Adipocyte (in vitro differentiated cells): ENCODE results near the gene ZMYM3.

ENCODE experiments used
- DNase-seq: peaks from one replicate; pipeline ENCODE4 v3.0.0-alpha.2; 2015; ENCODE audit warnings: low read depth
- H3K27me3 ChIP-seq: replicated peaks from 2 replicates; pipeline ENCODE4 v1.7.0; 2013; ENCODE audit warnings: mild to moderate bottlenecking, low read length, moderate library complexity; ENCODE audit not compliant: control insufficient read depth, insufficient read depth
- H3K36me3 ChIP-seq: 2 replicates; pipeline ENCODE4 v1.7.0; 2013; ENCODE audit warnings: low read length, mild to moderate bottlenecking, moderate library complexity; ENCODE audit not compliant: control insufficient read depth, insufficient read depth, severe bottlenecking
- H3K4me1 ChIP-seq: 2 replicates; pipeline ENCODE4 v1.7.0; 2013; ENCODE audit warnings: mild to moderate bottlenecking, low read length, moderate library complexity; ENCODE audit not compliant: control insufficient read depth, insufficient read depth
- H3K4me3 ChIP-seq: 2 replicates; pipeline ENCODE4 v1.7.0; 2013; ENCODE audit warnings: mild to moderate bottlenecking, low read length, moderate library complexity
- H3K9ac ChIP-seq: 2 replicates; pipeline ENCODE4 v1.7.0; 2013; ENCODE audit warnings: mild to moderate bottlenecking, low read length, moderate library complexity
- H3K9me3 ChIP-seq: 2 replicates; pipeline ENCODE4 v1.7.0; 2013; ENCODE audit warnings: mild to moderate bottlenecking, low read length, moderate library complexity; ENCODE audit not compliant: control insufficient read depth

ZMYM3 gene

DNA sequence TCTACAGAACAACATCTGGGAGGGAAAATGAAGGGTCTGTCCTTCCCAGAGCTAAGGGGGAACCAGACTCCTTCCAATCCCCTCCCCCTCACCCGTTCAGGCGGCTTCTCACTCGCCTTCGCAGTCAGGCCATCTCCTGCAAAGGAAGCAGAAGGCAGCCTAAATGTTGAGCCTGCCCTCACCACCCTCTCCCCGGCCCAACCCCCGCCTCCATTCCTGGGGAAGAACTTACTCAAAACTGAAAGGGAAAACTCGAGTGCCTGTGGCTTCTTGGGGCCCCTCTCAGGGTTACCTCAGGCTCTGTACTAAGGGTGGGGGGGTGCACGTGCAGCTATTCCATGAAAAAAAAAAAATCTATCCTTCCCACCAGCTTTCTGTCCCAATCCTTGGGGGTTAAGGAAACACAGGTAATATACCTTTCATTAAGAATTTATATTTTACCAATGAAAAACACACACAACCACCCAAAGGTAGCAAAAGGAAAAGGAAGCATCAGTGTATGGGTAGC is 2.4 kb downstream of the ZMYM3 start:
- peaks cover 8% of the 10 kb centered on the region for H3K4me1 ChIP-seq
- peaks cover 33% of the 10 kb centered on the region for H3K36me3 ChIP-seq
- H3K9ac ChIP-seq: no peak overlapping the region
- H3K4me3 ChIP-seq: no peak overlapping the region
- no peaks in the 10 kb centered on the region for H3K9me3 ChIP-seq
- peaks cover 3% of the 10 kb centered on the region for H3K27me3 ChIP-seq
- DNase-seq: peak; percentile 22

- DNase-seq: no peak
- Histone ChIP-seq H3K27me3 (peaks cover 3% of the 10 kb centered on the region), H3K4me1 (peaks cover 8% of the 10 kb centered on the region), H3K36me3 (peaks cover 37% of the 10 kb centered on the region), H3K4me3 (no peak overlapping the region), H3K9ac (no peak overlapping the region), H3K9me3 (no peaks in the 10 kb centered on the region)
Measured at GRCh38 chrX:71250841-71251240, 3.1 kb downstream of the ZMYM3 start.

GRCh38 chrX:71245159-71245558 is 8.8 kb downstream of the ZMYM3 start:
- Histone ChIP-seq H3K9me3 (no peaks in the 10 kb centered on the region), H3K4me1 (no peaks in the 10 kb centered on the region), H3K27me3 (peaks cover 6% of the 10 kb centered on the region), H3K4me3 (no peak overlapping the region), H3K9ac (no peak overlapping the region), H3K36me3 (peaks cover 67% of the 10 kb centered on the region)
- no peak for DNase-seq

- Histone ChIP-seq H3K27me3 (peaks cover 6% of the 10 kb centered on the region), H3K9ac (no peak overlapping the region), H3K4me3 (no peak overlapping the region), H3K36me3 (peaks cover 65% of the 10 kb centered on the region), H3K9me3 (no peaks in the 10 kb centered on the region), H3K4me1 (no peaks in the 10 kb centered on the region)
- DNase-seq: no peak
Measured at GRCh38 chrX:71244359-71245128, 9.4 kb downstream of the ZMYM3 start.

GRCh38 chrX:71241301-71241700 is 12.6 kb downstream of the ZMYM3 start:
- no peak overlapping the region for H3K9ac ChIP-seq
- peaks cover 3% of the 10 kb centered on the region for H3K27me3 ChIP-seq
- H3K4me1 ChIP-seq: no peaks in the 10 kb centered on the region
- peaks cover 40% of the 10 kb centered on the region for H3K36me3 ChIP-seq
- DNase-seq: no peak
- no peak overlapping the region for H3K4me3 ChIP-seq
- H3K9me3 ChIP-seq: no peaks in the 10 kb centered on the region

DNA sequence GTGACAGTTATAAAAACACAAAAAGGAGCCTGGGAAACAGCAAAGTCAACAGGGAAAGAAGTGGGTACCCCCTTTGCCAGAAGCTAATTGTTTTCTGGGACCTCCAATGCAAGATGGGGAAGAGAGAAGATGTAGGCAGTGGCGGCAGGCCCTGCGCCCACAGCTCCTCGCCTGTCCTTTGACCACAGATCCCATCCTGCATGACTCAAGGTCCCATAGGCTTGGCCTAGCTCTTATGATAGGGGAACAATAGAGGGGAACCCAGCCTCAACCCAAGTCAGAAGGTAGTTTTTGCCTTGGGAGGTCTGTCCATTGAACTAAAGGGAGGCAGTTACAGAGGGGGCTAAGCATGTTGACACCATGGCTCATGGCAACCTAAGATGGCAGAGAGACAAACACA is 14.2 kb downstream of the ZMYM3 start:
- Histone ChIP-seq H3K9me3 (no peaks in the 10 kb centered on the region), H3K4me3 (no peak overlapping the region), H3K36me3 (peaks cover 29% of the 10 kb centered on the region), H3K4me1 (no peaks in the 10 kb centered on the region), H3K27me3 (peaks cover 3% of the 10 kb centered on the region), H3K9ac (no peak overlapping the region)
- no peak for DNase-seq

DNA sequence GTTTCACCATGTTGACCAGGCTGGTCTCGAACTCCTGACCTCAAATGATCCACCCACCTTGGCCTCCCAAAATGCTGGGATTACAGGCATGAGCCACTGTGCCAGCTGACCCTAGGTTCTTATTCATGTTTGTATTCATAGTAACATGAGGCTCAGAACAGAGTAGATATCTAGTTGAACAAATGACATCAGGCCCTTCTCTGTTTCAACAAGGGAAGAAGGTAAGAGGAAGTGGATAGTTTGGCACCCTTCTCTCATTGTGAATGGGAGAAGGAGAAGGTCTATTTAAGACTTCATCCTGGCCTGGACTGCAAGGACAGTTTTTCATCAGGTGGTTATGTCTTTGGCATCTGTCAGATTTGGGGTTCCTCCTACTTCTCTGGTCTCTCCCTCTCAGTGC is 17.1 kb downstream of the ZMYM3 start:
- no peak for DNase-seq
- H3K27me3 ChIP-seq: peaks cover 8% of the 10 kb centered on the region

GRCh38 chrX:71235482-71235881 is 18.5 kb downstream of the ZMYM3 start:
- DNase-seq: no peak
- no peak overlapping the region for H3K9ac ChIP-seq
- no peak overlapping the region for H3K4me3 ChIP-seq
- peaks cover 8% of the 10 kb centered on the region for H3K27me3 ChIP-seq
- H3K9me3 ChIP-seq: no peaks in the 10 kb centered on the region
- no peaks in the 10 kb centered on the region for H3K4me1 ChIP-seq
- H3K36me3 ChIP-seq: peaks cover 1% of the 10 kb centered on the region

More for the DNA sequence above, 17.1 kb downstream of the ZMYM3 start:
- no peak overlapping the region for H3K9ac ChIP-seq
- H3K4me3 ChIP-seq: no peak overlapping the region
- H3K36me3 ChIP-seq: peaks cover 14% of the 10 kb centered on the region
- no peaks in the 10 kb centered on the region for H3K4me1 ChIP-seq
- H3K9me3 ChIP-seq: no peaks in the 10 kb centered on the region

DNA sequence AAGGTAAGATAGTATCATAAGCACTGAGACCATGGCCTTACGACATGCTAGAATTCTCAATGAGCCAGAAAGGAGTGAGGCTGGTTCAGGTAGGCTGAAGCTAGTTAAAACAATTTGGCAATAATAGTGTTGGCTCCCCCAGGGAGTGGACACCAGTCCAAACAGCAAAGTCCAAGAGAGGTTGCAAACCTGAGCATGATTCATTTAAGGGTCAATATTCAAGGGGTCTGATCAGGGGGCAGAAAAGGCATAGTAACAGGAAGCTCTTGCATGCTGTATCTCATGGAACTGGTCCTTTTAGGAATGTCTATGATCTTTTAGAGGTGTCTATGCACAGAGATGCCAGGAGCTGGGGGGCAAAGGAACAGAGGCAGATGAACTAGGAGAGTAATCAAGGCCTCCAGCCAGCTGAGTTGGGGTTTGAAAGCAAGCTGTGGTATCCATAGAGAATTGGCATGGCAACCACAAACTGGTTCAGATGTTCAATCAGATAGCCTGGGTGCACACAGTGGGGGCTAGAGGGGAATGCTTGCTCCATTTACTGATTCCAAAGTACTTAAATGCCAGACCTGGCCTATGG is 25.8 kb downstream of the ZMYM3 start:
- Histone ChIP-seq H3K36me3 (no peaks in the 10 kb centered on the region), H3K4me1 (peaks cover 8% of the 10 kb centered on the region), H3K9ac (no peak overlapping the region), H3K27me3 (peaks cover 25% of the 10 kb centered on the region), H3K9me3 (no peaks in the 10 kb centered on the region), H3K4me3 (no peak overlapping the region)
- no peak for DNase-seq

DNA sequence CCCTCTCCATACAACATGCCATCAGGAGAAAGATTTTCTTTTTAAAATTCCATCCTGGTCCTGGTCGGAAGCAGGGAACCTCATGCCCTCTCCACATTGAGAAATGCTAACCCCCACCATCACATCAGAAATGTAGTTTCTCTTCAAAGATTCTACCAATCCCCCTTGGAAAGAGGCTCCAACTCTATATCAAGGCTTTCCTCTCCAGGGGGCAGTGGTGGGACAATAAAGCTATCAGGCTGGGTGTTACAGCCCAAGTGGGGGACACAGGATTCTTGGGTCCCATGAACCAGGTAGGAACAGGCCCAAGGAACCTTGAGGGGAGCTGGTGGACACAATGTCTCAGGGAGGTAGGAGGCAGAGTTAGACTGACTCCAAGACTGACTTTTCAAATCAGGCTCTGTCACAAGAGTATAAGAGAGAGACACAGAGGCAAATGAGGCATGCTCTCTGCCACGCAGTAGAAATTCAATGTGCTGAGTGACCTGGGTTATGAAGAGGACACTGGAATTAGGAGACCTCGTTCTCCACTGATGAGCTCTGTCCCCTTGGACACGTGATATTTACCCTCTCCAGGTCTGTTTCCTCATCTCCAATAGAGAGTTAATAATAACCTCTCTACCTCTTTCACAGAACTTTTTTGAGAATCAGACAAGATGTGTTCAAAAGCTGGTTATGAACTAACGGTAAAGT is 26.4 kb downstream of the ZMYM3 start:
- Histone ChIP-seq H3K4me1 (peaks cover 8% of the 10 kb centered on the region), H3K4me3 (no peak overlapping the region), H3K36me3 (no peaks in the 10 kb centered on the region), H3K27me3 (peaks cover 22% of the 10 kb centered on the region), H3K9ac (no peak overlapping the region), H3K9me3 (no peaks in the 10 kb centered on the region)
- DNase-seq: no peak

DNA sequence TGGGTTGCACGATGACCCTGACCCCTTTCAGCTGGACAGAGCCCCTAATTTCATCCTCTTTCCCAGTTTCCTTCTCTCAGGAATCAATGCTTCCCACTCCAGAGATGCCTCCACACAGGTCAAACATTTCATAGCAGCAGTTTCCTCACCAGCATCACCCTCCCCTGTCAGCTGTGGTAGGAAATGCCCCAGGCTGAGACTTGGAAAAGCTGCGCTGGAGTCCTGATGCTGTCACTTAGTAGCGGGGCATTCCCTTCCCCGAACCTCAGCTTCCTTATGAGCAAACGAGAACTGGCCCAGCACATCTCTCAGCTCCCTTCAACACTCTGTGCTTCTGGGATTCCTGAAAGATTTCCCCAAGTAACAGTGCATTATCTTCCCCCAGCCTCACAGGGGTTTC is 28.3 kb downstream of the ZMYM3 start:
- Histone ChIP-seq H3K9me3 (no peaks in the 10 kb centered on the region), H3K4me3 (no peak overlapping the region), H3K36me3 (no peaks in the 10 kb centered on the region), H3K9ac (no peak overlapping the region), H3K4me1 (peaks cover 8% of the 10 kb centered on the region), H3K27me3 (peaks cover 24% of the 10 kb centered on the region)
- peak; percentile 4 for DNase-seq
